ENCODE measurements around the gene CDR2.

The CDR2 gene

DNA sequence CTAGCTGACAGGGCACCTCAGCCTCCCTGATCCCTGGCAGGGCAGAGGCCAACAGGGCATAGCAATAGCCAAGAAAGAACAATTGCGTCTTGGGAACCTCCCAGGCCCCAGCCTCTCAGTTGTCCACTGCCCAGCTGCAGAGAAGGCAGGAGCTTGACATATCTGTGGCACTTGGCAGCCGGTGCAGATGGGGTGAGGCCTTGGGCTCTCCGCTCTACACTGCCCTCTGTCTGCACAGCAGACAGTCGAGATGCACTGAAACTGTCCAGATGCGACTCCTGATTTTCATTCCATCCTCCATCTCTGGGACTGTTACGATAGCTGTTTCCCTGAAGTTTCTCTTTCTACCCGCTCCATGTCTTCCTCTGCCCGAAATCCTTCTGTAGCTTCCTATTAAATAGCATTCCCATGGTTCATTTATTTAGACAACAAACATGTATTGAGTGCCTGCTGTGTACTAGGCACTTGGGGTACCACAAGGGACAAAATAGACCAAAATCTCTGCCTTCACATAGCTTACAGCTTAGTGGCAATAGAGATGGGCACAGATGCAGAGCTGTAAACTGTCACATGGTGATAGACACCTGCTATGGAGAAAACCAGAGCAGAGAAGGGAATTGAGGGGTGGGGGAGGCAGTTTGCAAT, 73.9 kb downstream of the CDR2 start:
- no peak overlapping the region for H3K4me3 ChIP-seq (ENCODE audit: low read depth, low read length)
- TF ChIP-seq, protein P1, sequence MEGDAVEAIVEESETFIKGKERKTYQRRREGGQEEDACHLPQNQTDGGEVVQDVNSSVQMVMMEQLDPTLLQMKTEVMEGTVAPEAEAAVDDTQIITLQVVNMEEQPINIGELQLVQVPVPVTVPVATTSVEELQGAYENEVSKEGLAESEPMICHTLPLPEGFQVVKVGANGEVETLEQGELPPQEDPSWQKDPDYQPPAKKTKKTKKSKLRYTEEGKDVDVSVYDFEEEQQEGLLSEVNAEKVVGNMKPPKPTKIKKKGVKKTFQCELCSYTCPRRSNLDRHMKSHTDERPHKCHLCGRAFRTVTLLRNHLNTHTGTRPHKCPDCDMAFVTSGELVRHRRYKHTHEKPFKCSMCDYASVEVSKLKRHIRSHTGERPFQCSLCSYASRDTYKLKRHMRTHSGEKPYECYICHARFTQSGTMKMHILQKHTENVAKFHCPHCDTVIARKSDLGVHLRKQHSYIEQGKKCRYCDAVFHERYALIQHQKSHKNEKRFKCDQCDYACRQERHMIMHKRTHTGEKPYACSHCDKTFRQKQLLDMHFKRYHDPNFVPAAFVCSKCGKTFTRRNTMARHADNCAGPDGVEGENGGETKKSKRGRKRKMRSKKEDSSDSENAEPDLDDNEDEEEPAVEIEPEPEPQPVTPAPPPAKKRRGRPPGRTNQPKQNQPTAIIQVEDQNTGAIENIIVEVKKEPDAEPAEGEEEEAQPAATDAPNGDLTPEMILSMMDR (IDR thresholded peaks at IDR 0.05; ENCODE audit: insufficient read depth, low read depth, low read length, missing control alignments), result peak; percentile 67

DNA sequence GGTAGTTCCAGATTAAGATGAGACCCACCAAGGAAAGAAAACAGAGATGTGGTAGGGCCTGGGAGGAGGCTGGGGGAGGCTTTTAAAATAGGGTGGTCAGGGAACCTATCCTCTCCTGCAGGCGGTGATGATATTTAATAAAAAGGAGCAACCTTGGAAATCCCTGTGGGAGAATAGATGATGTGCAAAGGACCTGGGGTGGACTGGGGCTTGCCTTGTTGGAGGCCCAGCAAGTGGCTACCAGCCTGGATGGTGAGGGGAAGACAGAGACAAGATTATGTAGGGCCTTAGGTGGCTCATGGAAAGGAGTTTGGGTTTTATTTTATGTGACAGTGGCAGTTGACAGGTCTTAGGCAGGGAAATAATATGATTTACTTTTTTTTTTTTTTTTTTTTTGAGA, 75.4 kb downstream of the CDR2 start:
- DNase-seq (ENCODE audit: low read depth), result no peak
- TF ChIP-seq, protein P1 (IDR thresholded peaks at IDR 0.05; ENCODE audit: insufficient read depth, low read depth, low read length, missing control alignments), result no peak
- 0 out of 2 replicates have a peak overlapping the region, but pooled peaks have one; percentile 66 for H3K4me3 ChIP-seq (ENCODE audit: low read depth, low read length)

More for the DNA sequence above, 73.9 kb downstream of the CDR2 start:
- DNase-seq (ENCODE audit: low read depth), result peak; percentile 69

DNA sequence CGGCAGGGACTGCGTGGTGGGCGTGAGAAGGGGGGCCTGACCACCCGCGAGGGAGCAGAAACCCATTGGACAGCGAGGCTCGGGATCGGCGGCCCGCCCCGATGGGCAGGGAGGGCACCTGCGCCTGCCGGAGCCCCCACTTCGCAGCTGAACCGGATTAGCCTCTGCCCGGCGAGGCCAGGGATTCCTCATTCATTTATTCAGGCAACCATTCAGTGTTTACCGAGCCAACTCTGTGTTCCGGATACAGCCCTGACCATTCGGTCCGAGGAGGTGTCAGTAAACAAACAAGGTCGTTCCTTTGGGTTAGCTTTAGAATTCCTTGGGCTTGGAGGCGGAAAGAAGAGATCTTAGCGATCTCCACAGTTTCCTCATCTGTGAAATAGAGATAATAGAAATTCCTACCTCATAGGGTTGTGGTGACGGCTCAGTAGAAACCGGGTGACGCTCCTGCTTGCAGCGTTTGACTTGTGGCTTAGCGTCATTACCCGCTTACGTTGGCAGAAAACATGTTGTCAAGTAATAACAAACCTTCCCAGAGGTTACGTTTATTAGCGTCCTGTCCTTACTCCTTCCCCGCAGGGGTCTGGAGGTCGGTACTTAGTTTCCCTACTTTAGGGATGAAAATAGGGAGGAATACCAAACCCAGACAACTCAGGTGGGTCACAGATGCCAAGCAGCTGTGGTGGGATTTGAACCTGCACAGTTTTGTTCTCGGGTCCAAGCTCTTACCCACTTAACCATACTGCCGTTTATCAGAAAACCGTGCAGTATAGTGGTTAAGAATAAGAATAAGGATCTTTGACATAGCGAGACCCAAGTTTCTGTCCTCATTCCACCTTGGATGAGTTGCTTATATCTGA, 76.3 kb downstream of the CDR2 start:
- peak overlapping the region; percentile 66 for H3K4me3 ChIP-seq (ENCODE audit: low read depth, low read length)
- TF ChIP-seq, protein P1 (IDR thresholded peaks at IDR 0.05; ENCODE audit: insufficient read depth, low read depth, low read length, missing control alignments), result no peak

DNA sequence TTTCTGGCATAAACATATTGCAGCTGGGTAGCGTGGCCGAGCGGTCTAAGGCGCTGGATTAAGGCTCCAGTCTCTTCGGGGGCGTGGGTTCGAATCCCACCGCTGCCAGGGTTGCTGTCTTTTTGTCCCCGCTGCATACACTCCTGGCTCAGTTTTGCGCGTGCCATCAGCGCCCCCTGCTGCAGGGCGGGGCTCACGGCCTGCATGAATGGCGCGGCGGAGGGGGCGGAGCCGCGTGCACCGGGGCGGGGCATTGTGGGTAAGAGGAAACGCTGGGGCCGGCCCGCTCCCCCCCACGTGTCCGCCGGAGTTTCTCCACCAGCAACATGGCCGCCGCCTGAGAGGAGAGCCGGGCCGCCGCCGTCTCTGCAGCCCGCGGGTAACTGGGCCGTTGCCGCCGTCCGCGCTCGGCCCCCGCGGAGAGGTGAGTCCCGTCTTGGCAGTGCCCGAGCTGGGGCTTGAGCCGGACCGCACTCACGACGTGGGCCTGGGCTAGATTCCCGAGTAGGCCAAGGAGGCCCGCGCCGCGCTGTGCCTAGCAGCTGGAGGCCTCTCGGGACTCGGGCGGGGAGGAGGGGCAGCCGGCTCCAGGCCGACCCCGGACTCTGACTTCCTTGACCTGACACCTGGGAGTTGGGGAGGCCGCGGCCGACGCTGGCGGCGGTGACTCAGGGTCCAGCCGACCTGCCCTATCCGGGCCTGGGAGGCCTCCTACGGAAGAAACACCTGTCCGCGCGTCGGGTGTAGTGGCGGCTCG, 77.1 kb downstream of the CDR2 start, which contains the start of gene POLR3E:
POLR3E (plus strand) TSS at position 296 of the 757 bp plus-strand sequence. CDS start 5,560 bp downstream, outside the sequence.
- H3K4me3 ChIP-seq (ENCODE audit: low read depth, low read length), result peak within 1 kb of the TSS; percentile 84
- TF ChIP-seq, protein P1 (IDR thresholded peaks at IDR 0.05; ENCODE audit: insufficient read depth, low read depth, low read length, missing control alignments), result peak; percentile 92
- peak; percentile 99 for DNase-seq (ENCODE audit: low read depth)

More for the DNA sequence above, 76.3 kb downstream of the CDR2 start:
- DNase-seq (ENCODE audit: low read depth), result peak; percentile 94

DNA sequence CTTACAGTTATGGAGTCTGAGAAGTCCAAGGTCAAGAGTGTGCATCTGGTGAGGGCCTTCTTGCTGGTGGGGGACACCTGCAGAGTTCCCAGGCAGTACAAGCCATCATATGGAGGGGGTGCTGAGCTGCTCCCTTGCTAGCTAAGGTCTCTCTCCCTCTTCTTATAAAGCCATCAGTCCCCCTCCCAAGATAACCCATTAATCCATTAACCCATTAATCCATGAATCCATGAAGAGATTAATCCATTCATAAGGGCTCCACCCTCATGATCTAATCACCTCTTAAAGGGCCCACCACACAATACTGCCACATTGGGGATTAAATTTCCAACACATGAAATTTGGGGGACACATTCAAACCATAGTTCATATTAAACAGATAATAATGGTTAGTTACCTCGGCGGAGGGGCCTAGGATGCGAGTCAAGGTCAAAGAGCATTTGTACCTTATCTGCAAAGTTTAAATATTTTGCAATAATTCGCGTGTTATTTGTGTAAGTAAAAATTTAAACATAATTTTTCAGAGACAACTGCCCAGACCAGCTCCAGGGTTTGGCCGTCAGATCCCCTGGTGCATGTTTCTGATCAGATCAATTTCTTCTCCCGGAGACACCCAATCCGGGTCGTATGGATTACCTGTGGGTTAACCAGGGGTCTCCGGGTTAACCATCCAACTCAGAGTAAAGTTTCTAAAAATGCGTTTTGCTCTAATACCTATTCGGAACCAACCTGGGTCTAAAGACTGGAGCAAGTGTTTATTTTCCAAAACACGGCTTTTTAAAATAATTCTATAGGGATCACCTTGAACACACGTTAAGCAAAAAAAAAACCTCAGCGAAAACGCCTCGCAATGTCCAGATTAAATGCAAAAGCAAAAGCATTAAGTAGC, 78.0 kb downstream of the CDR2 start:
- TF ChIP-seq, protein P1 (IDR thresholded peaks at IDR 0.05; ENCODE audit: insufficient read depth, low read depth, low read length, missing control alignments), result no peak
- DNase-seq (ENCODE audit: low read depth), result no peak
- H3K4me3 ChIP-seq (ENCODE audit: low read depth, low read length), result peak overlapping the region; percentile 84
